Spleen (tissue), 11 donors: ENCODE data around the gene ATP2B2. TPM values are rescaled to one million over a fixed set of nuclear protein-coding genes. Genes with fewer than 3 reads are reported as not detected.

Experiments used
- DNase-seq: peaks from one replicate; pipeline ENCODE4 v3.0.0-alpha.2; 2020
- H3K27ac ChIP-seq, 8 donors: fragments of 200-600 bp; sonication (generic) in 7 of 8; 1 replicate in 4 of 8; 2 replicates in 4 of 8; pipeline versions ENCODE4 v1.5.0 to v1.8.0; 2016 to 2021; ENCODE audit warnings: inconsistent platforms in 4 of 8, mild to moderate bottlenecking in 4 of 8, moderate library complexity in 1 of 8
- H3K27me3 ChIP-seq, 7 donors: fragments of 200-600 bp; sonication (generic) in 6 of 7; replicated peaks in 1 of 7; 1 replicate in 4 of 7; 2 replicates in 3 of 7; pipeline versions ENCODE4 v1.5.0 to v1.8.0; 2016 to 2021; ENCODE audit warnings: inconsistent platforms in 3 of 7, mild to moderate bottlenecking in 1 of 7
- H3K36me3 ChIP-seq, 6 donors: fragments of 200-600 bp; sonication (generic) in 5 of 6; 1 replicate in 4 of 6; 2 replicates in 2 of 6; pipeline versions ENCODE4 v1.5.0 to v1.8.0; 2016 to 2021; ENCODE audit warnings: inconsistent platforms in 2 of 6
- H3K4me1 ChIP-seq, 6 donors: fragments of 200-600 bp; sonication (generic) in 5 of 6; 1 replicate in 3 of 6; 2 replicates in 3 of 6; pipeline versions ENCODE4 v1.5.0 to v1.8.0; 2016 to 2021; ENCODE audit warnings: inconsistent platforms in 3 of 6
- H3K4me3 ChIP-seq, 8 donors: fragments of 200-600 bp; sonication (generic) in 7 of 8; 1 replicate in 4 of 8; 2 replicates in 4 of 8; pipeline versions ENCODE4 v1.5.0 to v1.8.0; 2016 to 2021; ENCODE audit warnings: inconsistent platforms in 4 of 8, mild to moderate bottlenecking in 4 of 8, moderate library complexity in 2 of 8
- H3K9me3 ChIP-seq, 8 donors: fragments of 200-600 bp; sonication (generic) in 7 of 8; 1 replicate in 4 of 8; 2 replicates in 4 of 8; pipeline versions ENCODE4 v1.5.0 to v1.8.0; 2016 to 2021; ENCODE audit warnings: inconsistent platforms in 4 of 8
- CTCF ChIP-seq, 11 experiments: fragments of 200-600 bp in 7 of 11; fragments of 450-650 bp in 4 of 11; sonication (generic) in 4 of 11; IDR thresholded peaks in 8 of 11; conservative IDR thresholded peaks in 3 of 11; 1 replicate in 7 of 11; 2 replicates in 4 of 11; pipeline versions ENCODE4 v1.4.0 to v1.8.0; 2016 to 2021; ENCODE audit warnings: antibody characterized with exemption in 11 of 11, inconsistent platforms in 4 of 11, mild to moderate bottlenecking in 1 of 11
- POLR2A ChIP-seq, 3 donors: fragments of 450-650 bp; IDR thresholded peaks; one replicate each; pipeline ENCODE4 v1.5.1; 2017; ENCODE audit warnings: antibody characterized with exemption in 3 of 3, mild to moderate bottlenecking in 1 of 3
- POLR2AphosphoS5 ChIP-seq, 3 donors: sonication (generic); formaldehyde crosslinking; IDR thresholded peaks; one replicate each; pipeline ENCODE4 v1.5.1; 2017; ENCODE audit warnings: antibody characterized with exemption in 3 of 3
- WGBS, 5 donors: extraction: QIAGEN DNeasy Blood & Tissue Kit in 3 of 5; methylation state at CpG; one replicate each; pipeline versions ENCODE4 v1.1.5 to v1.1.7; 2013 to 2018; 5-methylcytosine and 5-hydroxymethylcytosine counted together
- intact Hi-C: fragments of 100-400 bp; cut with DNase I; formaldehyde crosslinking; loops from one replicate; pipeline ENCODE4 v1.15.0; 2023; ENCODE audit warnings: low total_unique reads
- polyA plus RNA-seq, 3 donors: library from polyadenylated mRNA; stranded (reverse); fragments of 200-250 nt; gene quantifications; one replicate each; pipeline ENCODE4 v1.2.1, GENCODE V29; 2013
- total RNA-seq, 7 donors: library from RNA; depleted of rRNA in 3 of 7; stranded (reverse); fragments of >200 nt in 3 of 7; fragmentation: NEBNext Ultra II Directional in 4 of 7; extraction: Animal tissue kit (Norgen Biotek cat#: 25700) in 4 of 7; gene quantifications; one replicate each; pipeline versions ENCODE4 v1.1.0 to v1.2.1, GENCODE V29; 2016 to 2021
- donor health status: healthy with polysubstance abuse.
- donor health status: DM: no; HTN: no; CAD: no; lungs with moderate emphysema.
- donor health status: DM: no; HTN: no; CAD: no.
- donor health status: Bipolar disorder and iron deficiency.
- donor health status: healthy.
- donor health status: DM: no; HTN: no; CAD: no.
- donor health status: DM: yes; HTN: yes; CAD: no.

The ATP2B2 gene
- total and polyA plus RNA-seq, 10 donors, result 0.02 to 1.5 (median 0.24) TPM; not detected in 2

DNA sequence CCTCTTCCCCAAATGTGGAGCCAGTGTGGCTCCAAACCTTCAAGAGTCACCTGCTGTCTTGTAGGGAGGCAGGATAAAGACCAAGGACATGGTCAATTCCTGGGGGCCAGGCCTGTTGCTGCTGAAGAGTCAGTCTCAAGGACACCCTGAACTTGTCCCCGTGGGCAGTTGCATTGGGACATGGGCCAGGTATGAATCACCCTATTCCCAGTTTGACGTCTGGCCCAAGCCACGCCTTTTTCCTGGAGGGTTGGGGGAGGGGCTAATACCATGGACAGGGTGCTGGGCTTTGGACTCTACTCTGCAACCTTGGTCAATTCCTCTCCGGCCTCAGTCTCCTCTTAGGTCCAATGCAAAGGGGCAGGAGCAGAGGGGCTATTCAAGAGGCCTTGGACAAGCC is 10.4 kb downstream of the ATP2B2 start:
- 33 to 56% (median 35%) methylated on average over 1 to 4 of the region's 4 CpGs for WGBS, 5 donors
- intact Hi-C loops, result no loop called here
- no peak overlapping the region for H3K27ac ChIP-seq
- no peaks in the 10 kb centered on the region for H3K4me1 ChIP-seq
- no peak overlapping the region for H3K4me3 ChIP-seq
- TF ChIP-seq POLR2A (IDR thresholded peaks at IDR 0.05) (no peak), CTCF (IDR thresholded peaks at IDR 0.05 in 8 of 11, conservative IDR thresholded peaks at IDR 0.05 in 3 of 11) (no peak), POLR2AphosphoS5 (IDR thresholded peaks at IDR 0.05) (no peak)
- H3K36me3 ChIP-seq, result no peaks in the 10 kb centered on the region
- DNase-seq, result no peak
- no peaks in the 10 kb centered on the region for H3K9me3 ChIP-seq
- H3K27me3 ChIP-seq, result no peaks in the 10 kb centered on the region

GRCh38 chr3:10494180-10494579 is 11.2 kb downstream of the ATP2B2 start:
- DNase-seq, result no peak
- 27 to 70% (median 54%) methylated on average over 3 of the region's 3 CpGs for WGBS, 5 donors
- no peaks in the 10 kb centered on the region for H3K36me3 ChIP-seq
- no peak overlapping the region for H3K4me3 ChIP-seq
- H3K9me3 ChIP-seq, result no peaks in the 10 kb centered on the region
- TF ChIP-seq POLR2AphosphoS5 (IDR thresholded peaks at IDR 0.05) (no peak), CTCF (IDR thresholded peaks at IDR 0.05 in 8 of 11, conservative IDR thresholded peaks at IDR 0.05 in 3 of 11) (no peak), POLR2A (IDR thresholded peaks at IDR 0.05) (no peak)
- no peak overlapping the region for H3K27ac ChIP-seq
- intact Hi-C loops, result no loop called here
- no peaks in the 10 kb centered on the region for H3K4me1 ChIP-seq
- H3K27me3 ChIP-seq, result no peaks in the 10 kb centered on the region

- no peaks in the 10 kb centered on the region for H3K27me3 ChIP-seq
- H3K27ac ChIP-seq, result no peak overlapping the region
- no peak for DNase-seq
- H3K4me3 ChIP-seq, result no peak overlapping the region
- intact Hi-C loops, result no loop called here
- no peaks in the 10 kb centered on the region for H3K4me1 ChIP-seq
- H3K9me3 ChIP-seq, result no peaks in the 10 kb centered on the region
- no peak for TF ChIP-seq CTCF (IDR thresholded peaks at IDR 0.05 in 8 of 11, conservative IDR thresholded peaks at IDR 0.05 in 3 of 11)
- no peak for TF ChIP-seq POLR2A (IDR thresholded peaks at IDR 0.05)
- H3K36me3 ChIP-seq, result no peaks in the 10 kb centered on the region
- WGBS, 5 donors, result 74 to 84% (median 79%) methylated on average over 4 of the region's 4 CpGs
Observed at GRCh38 chr3:10493202-10493589, 12.2 kb downstream of the ATP2B2 start.

GRCh38 chr3:10492364-10493201 is 12.8 kb downstream of the ATP2B2 start:
- intact Hi-C loops, result no loop called here
- H3K27ac ChIP-seq, result no peak overlapping the region
- TF ChIP-seq POLR2AphosphoS5 (IDR thresholded peaks at IDR 0.05), result no peak
- TF ChIP-seq POLR2A (IDR thresholded peaks at IDR 0.05), result no peak
- no peak for TF ChIP-seq CTCF (IDR thresholded peaks at IDR 0.05 in 8 of 11, conservative IDR thresholded peaks at IDR 0.05 in 3 of 11)
- H3K36me3 ChIP-seq, result no peaks in the 10 kb centered on the region
- H3K4me1 ChIP-seq, result no peaks in the 10 kb centered on the region
- no peaks in the 10 kb centered on the region for H3K27me3 ChIP-seq
- no peak for DNase-seq
- H3K4me3 ChIP-seq, result no peak overlapping the region
- 79 to 85% (median 84%) methylated on average over 12 of the region's 12 CpGs for WGBS, 5 donors
- H3K9me3 ChIP-seq, result no peaks in the 10 kb centered on the region
